Psoas muscle (tissue), 8 donors: Measurements from ENCODE around the gene LSM14A. TPM values are rescaled to one million over a fixed set of nuclear protein-coding genes. Genes with fewer than 3 reads are reported as not detected.
A peak's percentile ranks its signal among the peaks of the same experiment; 100 is the strongest.

ENCODE experiments used
- ATAC-seq, 4 donors: fragments of 200-7000 bp; cut with Tn5 transposase; one replicate each; pipeline ENCODE4 v1.9.1; 2020; ENCODE audit warnings: moderate library complexity in 3 of 4, mild to moderate bottlenecking in 2 of 4
- DNase-seq, 2 donors: peaks; one replicate each; pipeline ENCODE4 v3.0.0-alpha.2; 2020
- H3K27ac ChIP-seq: fragments of 200-600 bp; one replicate; pipeline ENCODE4 v1.8.0; 2022
- H3K27me3 ChIP-seq, 3 donors: fragments of 200-600 bp in 1 of 3; one replicate each; pipeline versions ENCODE4 v1.6.1 to v1.8.0; 2013 to 2022; ENCODE audit warnings: low read length in 2 of 3, mild to moderate bottlenecking in 2 of 3, moderate library complexity in 1 of 3; ENCODE audit not compliant: insufficient read depth in 3 of 3
- H3K36me3 ChIP-seq, 2 donors: fragments of 200-600 bp in 1 of 2; one replicate each; pipeline versions ENCODE4 v1.6.1 to v1.8.0; 2013 to 2022; ENCODE audit warnings: low read depth in 1 of 2, mild to moderate bottlenecking in 1 of 2, moderate library complexity in 1 of 2; ENCODE audit not compliant: insufficient read depth in 1 of 2
- H3K4me1 ChIP-seq: fragments of 200-600 bp; one replicate; pipeline ENCODE4 v1.8.0; 2022
- H3K4me3 ChIP-seq: fragments of 200-600 bp; one replicate; pipeline ENCODE4 v1.8.0; 2022; ENCODE audit warnings: mild to moderate bottlenecking
- H3K9me3 ChIP-seq: fragments of 200-600 bp; one replicate; pipeline ENCODE4 v1.8.0; 2022
- CTCF ChIP-seq: fragments of 200-600 bp; IDR thresholded peaks from one replicate; pipeline ENCODE4 v1.8.0; 2022; ENCODE audit warnings: antibody characterized with exemption
- WGBS, 3 donors: extraction: QIAGEN DNeasy Blood & Tissue Kit; methylation state at CpG; one replicate each; pipeline versions ENCODE4 v1.1.6 to v1.1.7; 2013; 5-methylcytosine and 5-hydroxymethylcytosine counted together
- intact Hi-C, 2 donors: fragments of 100-400 bp; cut with DNase I; formaldehyde crosslinking; loops; one replicate each; pipeline versions ENCODE4 v1.11.0 to v1.14.2; 2022
- polyA plus RNA-seq, 3 donors: library from polyadenylated mRNA; stranded (reverse); fragments of 200-250 nt; gene quantifications; one replicate each; pipeline ENCODE4 v1.2.3, GENCODE V29; 2013
- total RNA-seq, 4 donors: library from RNA; stranded (reverse); fragmentation: NEBNext Ultra II Directional in 2 of 4; extraction: Animal tissue kit (Norgen Biotek cat#: 25700) in 2 of 4; gene quantifications; one replicate each; pipeline versions ENCODE4 v1.2.1 to v1.2.4, GENCODE V29; 2021 to 2023
- donor health status: healthy with polysubstance abuse.
- donor health status: DM: no; HTN: no; CAD: no; lungs with moderate emphysema.
- donor health status: Bipolar disorder and iron deficiency.
- donor health status: healthy.
- donor health status: DM: yes; HTN: yes; CAD: no.
- donor health status: DM: no; HTN: no; CAD: no.
- donor health status: DM: no; HTN: no; CAD: no.
- donor health status: DM: yes; HTN: yes; CAD: no.

The LSM14A gene
- total and polyA plus RNA-seq, 7 donors = 65.0 to 155 (median 87.5) TPM

- DNase-seq = no peak
- no peak overlapping the region for H3K4me3 ChIP-seq
- intact Hi-C loops = no loop called here
- H3K27me3 ChIP-seq = no peaks in the 10 kb centered on the region
- 81 to 87% (median 87%) methylated on average over 2 of the region's 2 CpGs for WGBS, 3 donors
- H3K4me1 ChIP-seq = no peaks in the 10 kb centered on the region
- H3K36me3 ChIP-seq = peaks cover 16 to 94% of the 10 kb centered on the region in 2 donors
- no peak for ATAC-seq
- TF ChIP-seq CTCF = no peak
- H3K9me3 ChIP-seq = no peaks in the 10 kb centered on the region
- no peak overlapping the region for H3K27ac ChIP-seq
Observed at GRCh38 chr19:34224996-34225658, 52.8 kb downstream of the LSM14A start.

GRCh38 chr19:34225659-34226015, 53.3 kb downstream of the LSM14A start:
- intact Hi-C loops = no loop called here
- H3K27ac ChIP-seq = no peak overlapping the region
- no peak for ATAC-seq

GRCh38 chr19:34226036-34226435, 53.7 kb downstream of the LSM14A start:
- Histone ChIP-seq H3K4me3 (no peak overlapping the region), H3K9me3 (no peaks in the 10 kb centered on the region), H3K4me1 (no peaks in the 10 kb centered on the region), H3K36me3 (peaks cover 14 to 97% of the 10 kb centered on the region in 2 donors), H3K27ac (peak overlapping the region; percentile 25), H3K27me3 (no peaks in the 10 kb centered on the region)
- intact Hi-C loops = no loop called here
- DNase-seq (no peak), ATAC-seq (no peak)
- WGBS, 3 donors = 99 to 100% (median 100%) methylated on average over 2 of the region's 2 CpGs
- no peak for TF ChIP-seq CTCF

More at GRCh38 chr19:34225659-34226015, 53.3 kb downstream of the LSM14A start:
- peaks cover 15 to 97% of the 10 kb centered on the region in 2 donors for H3K36me3 ChIP-seq
- no peaks in the 10 kb centered on the region for H3K27me3 ChIP-seq
- H3K4me1 ChIP-seq = no peaks in the 10 kb centered on the region
- DNase-seq = no peak
- no peaks in the 10 kb centered on the region for H3K9me3 ChIP-seq
- no peak for TF ChIP-seq CTCF
- no peak overlapping the region for H3K4me3 ChIP-seq

GRCh38 chr19:34228347-34228746, 56.0 kb downstream of the LSM14A start:
- ATAC-seq = peak; percentile 46 to 55 (median 50)
- WGBS, 3 donors = 19 to 41% (median 38%) methylated on average over 1 of the region's 1 CpG

More at GRCh38 chr19:34228347-34228746, 56.0 kb downstream of the LSM14A start:
- no peak for TF ChIP-seq CTCF
- intact Hi-C loops = no loop called here
- Histone ChIP-seq H3K4me3 (no peak overlapping the region), H3K27ac (peak overlapping the region; percentile 20), H3K9me3 (no peaks in the 10 kb centered on the region), H3K4me1 (peaks cover 7% of the 10 kb centered on the region), H3K27me3 (no peaks in the 10 kb centered on the region), H3K36me3 (peaks cover 7 to 77% of the 10 kb centered on the region in 2 donors)
- DNase-seq = no peak
